ENCODE results near the gene GBX2.

DNA sequence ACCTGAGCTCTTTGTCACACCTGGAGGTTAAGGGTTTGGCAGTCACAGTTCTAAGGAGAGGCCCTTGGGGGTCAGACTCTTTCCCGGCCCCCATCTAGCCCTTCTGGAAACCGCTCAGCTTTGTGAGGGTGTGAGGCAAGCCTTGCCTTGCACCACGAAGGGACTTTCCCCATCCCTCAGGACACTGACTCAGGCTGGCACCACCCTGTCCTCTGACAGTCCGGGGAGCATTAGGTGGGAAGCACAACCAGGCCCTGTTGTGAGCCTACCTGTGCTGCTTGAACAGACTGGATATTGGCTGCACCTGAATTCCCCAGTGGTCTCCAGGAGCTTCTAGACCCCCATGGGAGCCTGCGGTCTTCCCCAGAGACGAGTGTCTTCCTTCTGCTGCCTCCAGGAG is 47.0 kb upstream of the GBX2 start:
- TF ChIP-seq CTCF (IDR thresholded peaks at IDR 0.05; ENCODE audit: borderline replicate concordance, extremely low read depth, low read length, poor library complexity, severe bottlenecking) (no peak), EZH2 (IDR thresholded peaks at IDR 0.05; ENCODE audit: borderline replicate concordance, low read depth, low read length, severe bottlenecking) (no peak)

Measured in DND-41 (cell line).